HEK293 (cell line): ENCODE data around the gene ATP1A3.

Source experiments
- GLIS1 ChIP-seq: fragments of 450-650 bp; formaldehyde crosslinking; IDR thresholded peaks from 2 replicates; pipeline ENCODE4 v1.5.1; 2016; ENCODE audit warnings: missing biosample characterization, missing genetic modification characterization
- KLF10 ChIP-seq: fragments of 450-650 bp; IDR thresholded peaks from 2 replicates; pipeline ENCODE4 v1.5.1; 2018; ENCODE audit warnings: missing biosample characterization, mild to moderate bottlenecking, missing genetic modification characterization
- KLF16 ChIP-seq: fragments of 450-650 bp; formaldehyde crosslinking; IDR thresholded peaks from 2 replicates; pipeline ENCODE4 v1.5.1; 2017; ENCODE audit warnings: missing biosample characterization, missing genetic modification characterization
- PBX3 ChIP-seq: sonication (generic); formaldehyde crosslinking; IDR thresholded peaks from 2 replicates; pipeline ENCODE4 v1.8.1; 2022; ENCODE audit warnings: mild to moderate bottlenecking, moderate library complexity, missing genetic modification reagents
- PRDM6 ChIP-seq: fragments of 450-650 bp; formaldehyde crosslinking; IDR thresholded peaks from 2 replicates; pipeline ENCODE4 v1.5.1; 2017; ENCODE audit warnings: missing biosample characterization, missing genetic modification characterization
- ZBTB20 ChIP-seq: fragments of 450-650 bp; formaldehyde crosslinking; IDR thresholded peaks from 2 replicates; pipeline ENCODE4 v1.5.1; 2016; ENCODE audit warnings: missing biosample characterization, missing genetic modification characterization
- ZBTB7A ChIP-seq: fragments of 450-650 bp; formaldehyde crosslinking; IDR thresholded peaks from 2 replicates; pipeline ENCODE4 v1.5.1; 2016; ENCODE audit warnings: low read depth, missing biosample characterization, missing genetic modification characterization
- ZFP37 ChIP-seq: fragments of 450-650 bp; formaldehyde crosslinking; IDR thresholded peaks from 2 replicates; pipeline ENCODE4 v1.5.1; 2016; ENCODE audit warnings: missing biosample characterization, missing genetic modification characterization
- ZNF132 ChIP-seq: fragments of 450-650 bp; formaldehyde crosslinking; IDR thresholded peaks from 2 replicates; pipeline ENCODE4 v1.5.1; 2017; ENCODE audit warnings: missing biosample characterization, missing genetic modification characterization, borderline replicate concordance
- ZNF138 ChIP-seq: fragments of 450-650 bp; formaldehyde crosslinking; IDR thresholded peaks from 2 replicates; pipeline ENCODE4 v1.5.1; 2016; ENCODE audit warnings: missing biosample characterization, missing genetic modification characterization, borderline replicate concordance
- ZNF175 ChIP-seq: fragments of 450-650 bp; formaldehyde crosslinking; IDR thresholded peaks from 2 replicates; pipeline ENCODE4 v1.5.1; 2016; ENCODE audit warnings: missing biosample characterization, missing genetic modification characterization
- ZNF18 ChIP-seq: fragments of 450-650 bp; formaldehyde crosslinking; IDR thresholded peaks from 2 replicates; pipeline ENCODE4 v1.5.1; 2016; ENCODE audit warnings: missing biosample characterization, missing genetic modification characterization
- ZNF184 ChIP-seq: fragments of 450-650 bp; IDR thresholded peaks from 2 replicates; pipeline ENCODE4 v1.5.1; 2018; ENCODE audit warnings: missing biosample characterization, mild to moderate bottlenecking, missing genetic modification characterization
- ZNF221 ChIP-seq: fragments of 450-650 bp; formaldehyde crosslinking; IDR thresholded peaks from 2 replicates; pipeline ENCODE4 v1.5.1; 2017; ENCODE audit warnings: missing biosample characterization, missing genetic modification characterization, borderline replicate concordance
- ZNF23 ChIP-seq: fragments of 450-650 bp; formaldehyde crosslinking; IDR thresholded peaks from 2 replicates; pipeline ENCODE4 v1.5.1; 2016; ENCODE audit warnings: missing biosample characterization, missing genetic modification characterization, borderline replicate concordance
- ZNF248 ChIP-seq: fragments of 450-650 bp; formaldehyde crosslinking; IDR thresholded peaks from 2 replicates; pipeline ENCODE4 v1.5.1; 2017; ENCODE audit warnings: missing biosample characterization, missing genetic modification characterization
- ZNF266 ChIP-seq: fragments of 450-650 bp; formaldehyde crosslinking; IDR thresholded peaks from 2 replicates; pipeline ENCODE4 v1.5.1; 2016; ENCODE audit warnings: missing biosample characterization, missing genetic modification characterization, low read depth
- ZNF274 ChIP-seq, 2 experiments: fragments of 200-500 bp in 1 of 2; fragments of 450-650 bp in 1 of 2; sonication (Bioruptor generic) in 1 of 2; formaldehyde crosslinking in 1 of 2; IDR thresholded peaks; 2 replicates each; pipeline versions ENCODE4 v1.5.1 to v1.6.1; 2014 to 2016; ENCODE audit warnings: borderline replicate concordance in 1 of 2, inconsistent platforms in 1 of 2, low read length in 1 of 2, missing biosample characterization in 1 of 2, missing genetic modification characterization in 1 of 2
- ZNF394 ChIP-seq: fragments of 450-650 bp; formaldehyde crosslinking; IDR thresholded peaks from 2 replicates; pipeline ENCODE4 v1.5.1; 2016; ENCODE audit warnings: missing biosample characterization, missing genetic modification characterization, mild to moderate bottlenecking, moderate library complexity, borderline replicate concordance
- ZNF518A ChIP-seq: fragments of 450-650 bp; formaldehyde crosslinking; conservative IDR thresholded peaks from 2 replicates; pipeline ENCODE4 v1.5.1; 2016; ENCODE audit warnings: low read depth, missing biosample characterization, missing genetic modification characterization
- ZNF521 ChIP-seq: fragments of 450-650 bp; formaldehyde crosslinking; IDR thresholded peaks from 2 replicates; pipeline ENCODE4 v1.5.1; 2017; ENCODE audit warnings: missing biosample characterization, mild to moderate bottlenecking, missing genetic modification characterization
- ZNF585B ChIP-seq: fragments of 450-650 bp; formaldehyde crosslinking; IDR thresholded peaks from 2 replicates; pipeline ENCODE4 v1.5.1; 2016; ENCODE audit warnings: missing biosample characterization, missing genetic modification characterization
- ZNF596 ChIP-seq: fragments of 450-650 bp; IDR thresholded peaks from 2 replicates; pipeline ENCODE4 v1.5.0; 2018; ENCODE audit warnings: missing biosample characterization, mild to moderate bottlenecking, missing genetic modification characterization, moderate library complexity
- ZNF600 ChIP-seq: fragments of 450-650 bp; formaldehyde crosslinking; IDR thresholded peaks from 2 replicates; pipeline ENCODE4 v1.5.1; 2016; ENCODE audit warnings: missing biosample characterization, missing genetic modification characterization
- ZNF610 ChIP-seq: fragments of 450-650 bp; formaldehyde crosslinking; IDR thresholded peaks from 2 replicates; pipeline ENCODE4 v1.5.1; 2016; ENCODE audit warnings: missing biosample characterization, missing genetic modification characterization, borderline replicate concordance
- ZNF621 ChIP-seq: fragments of 450-650 bp; formaldehyde crosslinking; IDR thresholded peaks from 2 replicates; pipeline ENCODE4 v1.5.1; 2017; ENCODE audit warnings: missing biosample characterization, missing genetic modification characterization
- ZNF76 ChIP-seq: fragments of 450-650 bp; formaldehyde crosslinking; IDR thresholded peaks from 2 replicates; pipeline ENCODE4; 2016; ENCODE audit warnings: low read depth, missing biosample characterization, missing genetic modification characterization, borderline replicate concordance
- ZNF785 ChIP-seq: fragments of 450-650 bp; formaldehyde crosslinking; IDR thresholded peaks from 2 replicates; pipeline ENCODE4 v1.5.1; 2016; ENCODE audit warnings: missing biosample characterization, missing genetic modification characterization
- ZNF837 ChIP-seq: fragments of 450-650 bp; formaldehyde crosslinking; IDR thresholded peaks from 2 replicates; pipeline ENCODE4 v1.5.1; 2016; ENCODE audit warnings: missing biosample characterization, missing genetic modification characterization

ATP1A3 gene

GRCh38 chr19:42010245-42011126 is 16.5 kb upstream of the ATP1A3 start (continued):
- no peak for TF ChIP-seq ZNF248 (tag by site-specific recombination)
- no peak for TF ChIP-seq ZNF610 (tag by site-specific recombination)
- TF ChIP-seq ZNF518A = peak; percentile 61
- TF ChIP-seq ZNF23 (tag by site-specific recombination) = no peak
- 0 out of 2 replicates have a peak, but pooled peaks have one; percentile 28 for TF ChIP-seq ZNF785 (tag by site-specific recombination)
- TF ChIP-seq ZNF521 = no peak
- TF ChIP-seq ZNF18 (tag by site-specific recombination) = no peak
- no peak for TF ChIP-seq ZNF596 (tag by site-specific recombination)
- TF ChIP-seq ZNF138 (tag by site-specific recombination) = no peak
- no peak for TF ChIP-seq KLF10 (tag by site-specific recombination)
- TF ChIP-seq ZNF132 (tag by site-specific recombination) = no peak
- TF ChIP-seq KLF16 (tag by site-specific recombination) = peak; percentile 73; the same call in 1 of the 2 replicates
- TF ChIP-seq ZNF76 (tag by site-specific recombination) = no peak
- no peak for TF ChIP-seq PBX3
- no peak for TF ChIP-seq ZNF621
- no peak for TF ChIP-seq ZNF221 (tag by site-specific recombination)
- TF ChIP-seq ZNF184 (tag by site-specific recombination) = no peak
- TF ChIP-seq ZBTB7A = no peak
- no peak for TF ChIP-seq ZNF585B (tag by site-specific recombination)
- TF ChIP-seq ZNF175 (tag by site-specific recombination) = no peak
- TF ChIP-seq ZBTB20 (tag by site-specific recombination) = no peak; the same call in 1 of the 2 replicates
- no peak for TF ChIP-seq GLIS1 (tag by site-specific recombination)
- no peak for TF ChIP-seq ZNF600 (tag by site-specific recombination)
- TF ChIP-seq PRDM6 = peak; percentile 77; the same call in 1 of the 2 replicates
- no peak for TF ChIP-seq ZNF394 (tag by site-specific recombination)
- TF ChIP-seq ZFP37 (tag by site-specific recombination) = no peak
- no peak for TF ChIP-seq ZNF266 (tag by site-specific recombination)
- TF ChIP-seq ZNF274 (IDR thresholded peaks at IDR 0.05; ENCODE audit: low read length) = no peak
- TF ChIP-seq ZNF274 (tag by site-specific recombination; IDR thresholded peaks at IDR 0.05; ENCODE audit: borderline replicate concordance) = no peak
- TF ChIP-seq ZNF837 (tag by site-specific recombination) = no peak
